ENCODE data around the gene ABLIM2. TPM values are rescaled to one million over a fixed set of nuclear protein-coding genes. Genes with fewer than 3 reads are reported as not detected.

ABLIM2 gene
- total RNA-seq, 1 experiment from 2014 or later = 6.1 TPM

DNA sequence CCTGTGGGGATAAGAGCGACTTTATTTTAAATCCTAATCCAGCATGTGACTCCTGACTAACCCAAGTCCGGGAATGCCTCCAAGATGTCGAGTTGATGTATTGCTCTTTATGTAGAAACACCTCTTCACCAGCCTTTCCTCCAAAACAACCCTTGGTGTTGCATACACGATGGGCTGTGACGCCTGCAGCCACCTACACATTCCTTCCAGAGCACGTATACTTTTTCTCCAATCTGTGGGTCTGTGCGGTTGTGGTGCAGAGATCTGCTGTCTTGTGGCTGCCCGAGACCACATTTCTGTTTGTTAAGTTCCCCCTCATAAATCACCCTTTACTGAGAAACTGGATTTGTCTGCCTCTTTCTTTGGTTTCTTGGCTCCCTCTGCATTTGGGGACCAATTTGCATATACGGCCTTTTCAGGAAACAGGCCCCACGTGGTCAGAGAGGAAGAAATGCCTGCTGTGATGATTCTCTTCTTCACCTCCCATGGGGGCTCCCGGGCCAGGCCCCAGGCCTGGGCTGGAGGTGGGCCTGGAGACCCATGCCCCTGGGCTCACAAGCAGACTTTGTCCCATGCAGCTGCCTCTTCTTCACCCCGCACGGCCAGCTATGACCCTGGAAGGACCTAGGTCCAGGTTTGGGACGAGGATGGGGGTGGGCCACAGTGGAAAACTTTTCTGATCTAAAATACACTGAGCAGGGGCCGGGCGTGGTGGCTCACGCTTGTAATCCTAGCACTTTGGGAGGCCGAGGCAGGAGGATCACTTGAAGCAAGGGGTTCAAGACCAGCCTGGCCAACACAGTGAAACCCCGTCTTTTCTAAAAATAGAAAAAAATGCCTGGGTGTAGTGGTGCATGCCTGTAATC lies 197.6 kb downstream of the ABLIM2 start (continued):
- TF ChIP-seq, protein P1, sequence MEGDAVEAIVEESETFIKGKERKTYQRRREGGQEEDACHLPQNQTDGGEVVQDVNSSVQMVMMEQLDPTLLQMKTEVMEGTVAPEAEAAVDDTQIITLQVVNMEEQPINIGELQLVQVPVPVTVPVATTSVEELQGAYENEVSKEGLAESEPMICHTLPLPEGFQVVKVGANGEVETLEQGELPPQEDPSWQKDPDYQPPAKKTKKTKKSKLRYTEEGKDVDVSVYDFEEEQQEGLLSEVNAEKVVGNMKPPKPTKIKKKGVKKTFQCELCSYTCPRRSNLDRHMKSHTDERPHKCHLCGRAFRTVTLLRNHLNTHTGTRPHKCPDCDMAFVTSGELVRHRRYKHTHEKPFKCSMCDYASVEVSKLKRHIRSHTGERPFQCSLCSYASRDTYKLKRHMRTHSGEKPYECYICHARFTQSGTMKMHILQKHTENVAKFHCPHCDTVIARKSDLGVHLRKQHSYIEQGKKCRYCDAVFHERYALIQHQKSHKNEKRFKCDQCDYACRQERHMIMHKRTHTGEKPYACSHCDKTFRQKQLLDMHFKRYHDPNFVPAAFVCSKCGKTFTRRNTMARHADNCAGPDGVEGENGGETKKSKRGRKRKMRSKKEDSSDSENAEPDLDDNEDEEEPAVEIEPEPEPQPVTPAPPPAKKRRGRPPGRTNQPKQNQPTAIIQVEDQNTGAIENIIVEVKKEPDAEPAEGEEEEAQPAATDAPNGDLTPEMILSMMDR (IDR thresholded peaks at IDR 0.05 in 2 of 3, conservative IDR thresholded peaks at IDR 0.05 in 1 of 3; ENCODE audit: borderline replicate concordance in 1 of 3, insufficient read depth in 1 of 3, low read depth in 2 of 3, low read length in 2 of 3) = no peak
- TF ChIP-seq ATF3 (IDR thresholded peaks at IDR 0.05) (no peak), ELF1 (IDR thresholded peaks at IDR 0.05; ENCODE audit: borderline replicate concordance, low read depth) (no peak), EZH2phosphoT487 (IDR thresholded peaks at IDR 0.05; ENCODE audit: borderline replicate concordance) (no peak), EGR1 (IDR thresholded peaks at IDR 0.05; ENCODE audit: low read depth) (no peak)

- no peaks in the 10 kb centered on the region for H3K79me2 ChIP-seq (ENCODE audit: insufficient read depth, low read length)
- DNase-seq (ENCODE audit: low read depth, low spot score) (no peak), ATAC-seq (no peak)
- H3K27me3 ChIP-seq (ENCODE audit: insufficient read depth, low read length) = no peaks in the 10 kb centered on the region
- POLR2A ChIA-PET = no interaction called here
- no peak overlapping the region for H3K9ac ChIP-seq (ENCODE audit: low read length)
- no peak overlapping the region for H3K27ac ChIP-seq (ENCODE audit: low read depth, low read length)
- H3K4me3 ChIP-seq (replicated peaks in 1 of 2; ENCODE audit: low read depth in 1 of 2, low read length in 2 of 2) = no peak overlapping the region
- RAD21 ChIA-PET (ENCODE audit: low non-redundant PET in 1 of 2, low total read pairs in 2 of 2, uncharacterized antibody in 2 of 2, unreplicated experiment in 2 of 2) = no interaction called here
- no peaks in the 10 kb centered on the region for H4K20me1 ChIP-seq (ENCODE audit: insufficient read depth)
- no peak overlapping the region for H2AFZ ChIP-seq (ENCODE audit: low read depth, low read length, poor library complexity, severe bottlenecking)
- CTCF ChIA-PET = no interaction called here
- peaks cover 8 to 40% of the 10 kb centered on the region in 2 experiments for H3K4me1 ChIP-seq (ENCODE audit: control insufficient read depth in 1 of 2, insufficient read depth in 2 of 2, low read length in 2 of 2)
- no peaks in the 10 kb centered on the region for H3K36me3 ChIP-seq (ENCODE audit: control insufficient read depth in 1 of 2, insufficient read depth in 2 of 2, low read length in 2 of 2)
- no peaks in the 10 kb centered on the region for H3K9me3 ChIP-seq (ENCODE audit: control insufficient read depth in 1 of 2, insufficient read depth in 1 of 2, low read depth in 1 of 2, low read length in 2 of 2)
- no peak overlapping the region for H3K4me2 ChIP-seq (ENCODE audit: low read length)
- no peak for TF ChIP-seq EZH2 (IDR thresholded peaks at IDR 0.05)
- no peak for TF ChIP-seq CBX3 (IDR thresholded peaks at IDR 0.05; ENCODE audit: low read depth)
- TF ChIP-seq POLR2A (IDR thresholded peaks at IDR 0.05; ENCODE audit: borderline replicate concordance, extremely low read depth, insufficient read depth, insufficient read length) = no peak
- no peak for TF ChIP-seq MAX (IDR thresholded peaks at IDR 0.05)
- TF ChIP-seq SIN3A (IDR thresholded peaks at IDR 0.05; ENCODE audit: low read depth) = no peak
- no peak for TF ChIP-seq POLR2AphosphoS5 (IDR thresholded peaks at IDR 0.05; ENCODE audit: low read depth, low read length)
- TF ChIP-seq YY1 (IDR thresholded peaks at IDR 0.05; ENCODE audit: extremely low read depth, insufficient replicate concordance, low read depth, low read length) = no peak
- TF ChIP-seq ATF3 (IDR thresholded peaks at IDR 0.05) = no peak
- no peak for TF ChIP-seq SRF (IDR thresholded peaks at IDR 0.05; ENCODE audit: low read depth)
- TF ChIP-seq CEBPB (IDR thresholded peaks at IDR 0.05; ENCODE audit: low read depth) = no peak
- no peak for TF ChIP-seq EGR1 (IDR thresholded peaks at IDR 0.05; ENCODE audit: low read depth)
- no peak for TF ChIP-seq ZNF274 (IDR thresholded peaks at IDR 0.05; ENCODE audit: low read depth, low read length)
- no peak for TF ChIP-seq SP1 (IDR thresholded peaks at IDR 0.05; ENCODE audit: low read depth)
- TF ChIP-seq REST (IDR thresholded peaks at IDR 0.05; ENCODE audit: low read depth) = no peak
- TF ChIP-seq EZH2phosphoT487 (IDR thresholded peaks at IDR 0.05; ENCODE audit: borderline replicate concordance) = no peak
- intact Hi-C loops (cut with micrococcal nuclease) = no loop called here
- H3K9me2 ChIP-seq (ENCODE audit: insufficient read depth) = no peaks in the 10 kb centered on the region
- no TSS peak for BruUV-seq (replicated peaks)
These were observed 198.4 kb downstream of the ABLIM2 start for GRCh38 chr4:7960017-7960789.
